H1 (cell line): ENCODE data around the gene NHLH2. TPM values are rescaled to one million over a fixed set of nuclear protein-coding genes. Genes with fewer than 3 reads are reported as not detected.

Source experiments
- GABPA ChIP-seq: IDR thresholded peaks from 2 replicates; pipeline ENCODE4 v1.6.1; 2011; ENCODE audit warnings: mild to moderate bottlenecking, low read length, moderate library complexity, borderline replicate concordance; ENCODE audit not compliant: insufficient read depth
- JUN ChIP-seq: IDR thresholded peaks from 2 replicates; pipeline ENCODE4 v1.6.1; 2011; ENCODE audit warnings: low read depth, mild to moderate bottlenecking, improper control_type of control experiment, low read length
- JUND ChIP-seq: IDR thresholded peaks from 2 replicates; pipeline ENCODE4 v1.6.1; 2011; ENCODE audit warnings: mild to moderate bottlenecking, improper control_type of control experiment, low read length
- SAP30 ChIP-seq: fragments of 300-600 bp; sonication (generic); IDR thresholded peaks from 2 replicates; pipeline ENCODE4 v1.7.1; 2012; ENCODE audit warnings: low read length, moderate library complexity, mild to moderate bottlenecking, inconsistent platforms; ENCODE audit not compliant: insufficient read depth, insufficient replicate concordance
- SIN3A ChIP-seq, 2 experiments: IDR thresholded peaks in 1 of 2; conservative IDR thresholded peaks in 1 of 2; 2 replicates each; pipeline ENCODE4 v1.6.1; 2011 to 2012; ENCODE audit warnings: low read length in 2 of 2, improper control_type of control experiment in 1 of 2, low read depth in 1 of 2, mild to moderate bottlenecking in 1 of 2
- SP2 ChIP-seq: IDR thresholded peaks from 2 replicates; pipeline ENCODE4 v1.6.1; 2012; ENCODE audit warnings: mild to moderate bottlenecking, low read length, inconsistent platforms
- USF2 ChIP-seq: IDR thresholded peaks from 2 replicates; pipeline ENCODE4 v1.6.1; 2011; ENCODE audit warnings: low read length, improper control_type of control experiment
- polyA plus RNA-seq, 7 experiments: library from polyadenylated mRNA; depleted of rRNA in 3 of 7; stranded (reverse) in 5 of 7; unstranded in 2 of 7; fragments of >200 nt in 5 of 7; fragments of 200-250 nt in 2 of 7; gene quantifications; 1 replicate in 5 of 7; 2 replicates in 1 of 7; 4 replicates in 1 of 7; pipeline versions ENCODE4 v1.2.1 to v1.2.3, GENCODE V29; 2011 to 2013; ENCODE audit warnings: missing spikeins in 2 of 7, mixed read lengths in 2 of 7
- total RNA-seq: library from RNA; stranded (reverse); fragmentation: NEBNext Ultra II Directional; extraction: Animal tissue kit (Norgen Biotek cat#: 25700); gene quantifications from 2 replicates; pipeline ENCODE4 v1.2.1, GENCODE V29; 2021
- TF ChIP-seq, protein P1 (sequence below): fragments of 300-600 bp; sonication (generic); IDR thresholded peaks from 2 replicates; pipeline ENCODE4 v1.7.1; 2012; ENCODE audit warnings: low read length, moderate library complexity, mild to moderate bottlenecking, inconsistent platforms; ENCODE audit not compliant: insufficient replicate concordance
- TF ChIP-seq, protein P2 (sequence below): IDR thresholded peaks from 2 replicates; pipeline ENCODE4 v1.6.1; 2012; ENCODE audit warnings: inconsistent platforms

NHLH2 gene
- total and polyA plus RNA-seq, 2 of the 8 experiments (the other 6 are each of a cell fraction or from before 2014, with no cell fraction given), result 0.92 to 1.1 TPM

DNA sequence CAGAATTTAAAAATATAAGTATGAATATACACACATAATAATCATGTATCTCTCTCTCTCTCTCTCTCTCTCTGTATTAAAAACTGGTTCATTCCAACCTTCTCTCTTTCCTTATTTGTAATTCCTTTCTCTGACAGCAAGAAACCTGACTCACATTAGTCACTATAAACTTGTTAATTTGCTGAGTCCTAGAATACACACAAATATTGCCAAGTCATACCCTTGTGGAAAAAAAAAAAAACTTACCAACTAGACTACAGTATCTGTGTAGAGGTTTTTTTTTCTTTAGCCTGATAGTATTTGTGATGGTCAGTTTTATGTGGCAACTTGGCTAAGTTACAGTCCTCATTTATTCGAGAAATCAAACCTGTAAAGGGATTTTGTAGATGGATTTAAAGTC lies 26.3 kb upstream of the NHLH2 start (continued):
- TF ChIP-seq, protein P1, sequence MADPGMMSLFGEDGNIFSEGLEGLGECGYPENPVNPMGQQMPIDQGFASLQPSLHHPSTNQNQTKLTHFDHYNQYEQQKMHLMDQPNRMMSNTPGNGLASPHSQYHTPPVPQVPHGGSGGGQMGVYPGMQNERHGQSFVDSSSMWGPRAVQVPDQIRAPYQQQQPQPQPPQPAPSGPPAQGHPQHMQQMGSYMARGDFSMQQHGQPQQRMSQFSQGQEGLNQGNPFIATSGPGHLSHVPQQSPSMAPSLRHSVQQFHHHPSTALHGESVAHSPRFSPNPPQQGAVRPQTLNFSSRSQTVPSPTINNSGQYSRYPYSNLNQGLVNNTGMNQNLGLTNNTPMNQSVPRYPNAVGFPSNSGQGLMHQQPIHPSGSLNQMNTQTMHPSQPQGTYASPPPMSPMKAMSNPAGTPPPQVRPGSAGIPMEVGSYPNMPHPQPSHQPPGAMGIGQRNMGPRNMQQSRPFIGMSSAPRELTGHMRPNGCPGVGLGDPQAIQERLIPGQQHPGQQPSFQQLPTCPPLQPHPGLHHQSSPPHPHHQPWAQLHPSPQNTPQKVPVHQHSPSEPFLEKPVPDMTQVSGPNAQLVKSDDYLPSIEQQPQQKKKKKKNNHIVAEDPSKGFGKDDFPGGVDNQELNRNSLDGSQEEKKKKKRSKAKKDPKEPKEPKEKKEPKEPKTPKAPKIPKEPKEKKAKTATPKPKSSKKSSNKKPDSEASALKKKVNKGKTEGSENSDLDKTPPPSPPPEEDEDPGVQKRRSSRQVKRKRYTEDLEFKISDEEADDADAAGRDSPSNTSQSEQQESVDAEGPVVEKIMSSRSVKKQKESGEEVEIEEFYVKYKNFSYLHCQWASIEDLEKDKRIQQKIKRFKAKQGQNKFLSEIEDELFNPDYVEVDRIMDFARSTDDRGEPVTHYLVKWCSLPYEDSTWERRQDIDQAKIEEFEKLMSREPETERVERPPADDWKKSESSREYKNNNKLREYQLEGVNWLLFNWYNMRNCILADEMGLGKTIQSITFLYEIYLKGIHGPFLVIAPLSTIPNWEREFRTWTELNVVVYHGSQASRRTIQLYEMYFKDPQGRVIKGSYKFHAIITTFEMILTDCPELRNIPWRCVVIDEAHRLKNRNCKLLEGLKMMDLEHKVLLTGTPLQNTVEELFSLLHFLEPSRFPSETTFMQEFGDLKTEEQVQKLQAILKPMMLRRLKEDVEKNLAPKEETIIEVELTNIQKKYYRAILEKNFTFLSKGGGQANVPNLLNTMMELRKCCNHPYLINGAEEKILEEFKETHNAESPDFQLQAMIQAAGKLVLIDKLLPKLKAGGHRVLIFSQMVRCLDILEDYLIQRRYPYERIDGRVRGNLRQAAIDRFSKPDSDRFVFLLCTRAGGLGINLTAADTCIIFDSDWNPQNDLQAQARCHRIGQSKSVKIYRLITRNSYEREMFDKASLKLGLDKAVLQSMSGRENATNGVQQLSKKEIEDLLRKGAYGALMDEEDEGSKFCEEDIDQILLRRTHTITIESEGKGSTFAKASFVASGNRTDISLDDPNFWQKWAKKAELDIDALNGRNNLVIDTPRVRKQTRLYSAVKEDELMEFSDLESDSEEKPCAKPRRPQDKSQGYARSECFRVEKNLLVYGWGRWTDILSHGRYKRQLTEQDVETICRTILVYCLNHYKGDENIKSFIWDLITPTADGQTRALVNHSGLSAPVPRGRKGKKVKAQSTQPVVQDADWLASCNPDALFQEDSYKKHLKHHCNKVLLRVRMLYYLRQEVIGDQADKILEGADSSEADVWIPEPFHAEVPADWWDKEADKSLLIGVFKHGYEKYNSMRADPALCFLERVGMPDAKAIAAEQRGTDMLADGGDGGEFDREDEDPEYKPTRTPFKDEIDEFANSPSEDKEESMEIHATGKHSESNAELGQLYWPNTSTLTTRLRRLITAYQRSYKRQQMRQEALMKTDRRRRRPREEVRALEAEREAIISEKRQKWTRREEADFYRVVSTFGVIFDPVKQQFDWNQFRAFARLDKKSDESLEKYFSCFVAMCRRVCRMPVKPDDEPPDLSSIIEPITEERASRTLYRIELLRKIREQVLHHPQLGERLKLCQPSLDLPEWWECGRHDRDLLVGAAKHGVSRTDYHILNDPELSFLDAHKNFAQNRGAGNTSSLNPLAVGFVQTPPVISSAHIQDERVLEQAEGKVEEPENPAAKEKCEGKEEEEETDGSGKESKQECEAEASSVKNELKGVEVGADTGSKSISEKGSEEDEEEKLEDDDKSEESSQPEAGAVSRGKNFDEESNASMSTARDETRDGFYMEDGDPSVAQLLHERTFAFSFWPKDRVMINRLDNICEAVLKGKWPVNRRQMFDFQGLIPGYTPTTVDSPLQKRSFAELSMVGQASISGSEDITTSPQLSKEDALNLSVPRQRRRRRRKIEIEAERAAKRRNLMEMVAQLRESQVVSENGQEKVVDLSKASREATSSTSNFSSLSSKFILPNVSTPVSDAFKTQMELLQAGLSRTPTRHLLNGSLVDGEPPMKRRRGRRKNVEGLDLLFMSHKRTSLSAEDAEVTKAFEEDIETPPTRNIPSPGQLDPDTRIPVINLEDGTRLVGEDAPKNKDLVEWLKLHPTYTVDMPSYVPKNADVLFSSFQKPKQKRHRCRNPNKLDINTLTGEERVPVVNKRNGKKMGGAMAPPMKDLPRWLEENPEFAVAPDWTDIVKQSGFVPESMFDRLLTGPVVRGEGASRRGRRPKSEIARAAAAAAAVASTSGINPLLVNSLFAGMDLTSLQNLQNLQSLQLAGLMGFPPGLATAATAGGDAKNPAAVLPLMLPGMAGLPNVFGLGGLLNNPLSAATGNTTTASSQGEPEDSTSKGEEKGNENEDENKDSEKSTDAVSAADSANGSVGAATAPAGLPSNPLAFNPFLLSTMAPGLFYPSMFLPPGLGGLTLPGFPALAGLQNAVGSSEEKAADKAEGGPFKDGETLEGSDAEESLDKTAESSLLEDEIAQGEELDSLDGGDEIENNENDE, result no peak
- TF ChIP-seq JUND (no peak), SIN3A (conservative IDR thresholded peaks at IDR 0.05 in 1 of 2, IDR thresholded peaks at IDR 0.05 in 1 of 2; ENCODE audit: low read depth in 1 of 2, low read length in 2 of 2) (no peak), SAP30 (no peak), USF2 (no peak), GABPA (no peak), SP2 (no peak), JUN (no peak)
- TF ChIP-seq, protein P2, sequence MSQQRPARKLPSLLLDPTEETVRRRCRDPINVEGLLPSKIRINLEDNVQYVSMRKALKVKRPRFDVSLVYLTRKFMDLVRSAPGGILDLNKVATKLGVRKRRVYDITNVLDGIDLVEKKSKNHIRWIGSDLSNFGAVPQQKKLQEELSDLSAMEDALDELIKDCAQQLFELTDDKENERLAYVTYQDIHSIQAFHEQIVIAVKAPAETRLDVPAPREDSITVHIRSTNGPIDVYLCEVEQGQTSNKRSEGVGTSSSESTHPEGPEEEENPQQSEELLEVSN, result no peak
